GM12891 (cell line): ENCODE results near the gene GSG1L2.

Experiments
- DNase-seq: peaks from one replicate; pipeline ENCODE4 v3.0.0; 2011; ENCODE audit warnings: low spot score; ENCODE audit not compliant: insufficient read length
- FAIRE-seq: peaks from 2 replicates; lab custom pipeline; 2011; peaks lifted over from hg19 to GRCh38; lab: Jason Lieb, UNC
- PAX5 ChIP-seq: IDR thresholded peaks from 2 replicates; pipeline ENCODE4 v1.6.1; 2011; ENCODE audit warnings: low read length, moderate library complexity, mild to moderate bottlenecking; ENCODE audit not compliant: insufficient read depth, severe bottlenecking
- POLR2A ChIP-seq: IDR thresholded peaks from 2 replicates; pipeline ENCODE4 v1.6.1; 2011; ENCODE audit warnings: low read depth, low read length, control low read depth
- POLR2AphosphoS5 ChIP-seq: IDR thresholded peaks from 2 replicates; pipeline ENCODE4 v1.6.1; 2011; ENCODE audit warnings: low read depth, low read length, control low read depth
- POU2F2 ChIP-seq: IDR thresholded peaks from 2 replicates; pipeline ENCODE4 v1.6.1; 2011; ENCODE audit warnings: low read depth, mild to moderate bottlenecking, control low read depth, low read length, moderate library complexity
- SPI1 ChIP-seq: IDR thresholded peaks from 2 replicates; pipeline ENCODE4 v1.6.1; 2011; ENCODE audit warnings: low read depth, low read length, control low read depth
- TAF1 ChIP-seq: IDR thresholded peaks from 2 replicates; pipeline ENCODE4 v1.6.1; 2011; ENCODE audit warnings: low read depth, low read length, control low read depth

Gene GSG1L2

GRCh38 chr17:9811086-9811485 is 10.8 kb downstream of the GSG1L2 start:
- DNase-seq (no peak), FAIRE-seq (no peak)
- TF ChIP-seq TAF1 (no peak), PAX5 (no peak), SPI1 (no peak), POLR2A (no peak), POU2F2 (no peak), POLR2AphosphoS5 (no peak)

DNA sequence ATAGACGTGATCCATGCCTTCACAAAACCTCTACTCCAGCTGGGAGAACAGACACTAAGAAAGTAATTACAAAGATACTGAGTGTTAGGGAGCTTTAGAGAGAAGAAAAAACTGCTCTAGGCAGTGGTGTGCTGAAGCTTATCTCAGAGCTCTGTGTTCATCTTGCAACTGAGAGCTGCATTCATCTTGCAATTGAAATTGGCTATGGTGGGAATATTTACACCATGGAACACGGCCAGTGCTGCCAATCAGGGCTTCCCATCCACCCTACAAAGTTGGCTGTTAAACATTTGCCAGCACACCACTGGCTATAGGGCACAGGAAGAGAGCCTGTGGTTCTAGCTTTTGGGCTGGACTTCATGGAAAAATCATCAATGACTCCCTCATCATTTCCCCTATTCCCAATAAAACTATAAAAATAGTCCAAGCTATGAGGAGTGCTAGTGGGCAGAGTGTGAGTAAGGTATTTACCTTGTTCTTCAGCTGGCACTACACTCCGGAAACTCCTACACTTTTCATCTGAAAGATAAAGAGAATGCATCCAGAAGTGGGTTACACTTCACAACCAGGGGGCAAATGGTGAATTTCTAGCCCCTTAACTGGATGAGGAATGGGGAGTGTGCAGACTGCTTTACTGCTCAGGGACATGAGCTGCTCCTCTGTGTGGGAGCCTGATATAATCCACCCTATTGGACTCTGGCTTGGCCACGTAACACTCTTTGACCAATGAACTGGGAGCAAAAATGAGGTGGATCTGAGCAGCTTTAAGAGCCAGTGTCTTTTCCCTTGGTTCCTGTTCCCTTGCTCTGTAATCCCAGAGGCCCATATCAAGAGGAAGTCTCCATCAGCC is 11.6 kb downstream of the GSG1L2 start:
- no peak for DNase-seq
- TF ChIP-seq PAX5 (no peak), POU2F2 (no peak), TAF1 (no peak), POLR2A (no peak), SPI1 (no peak), POLR2AphosphoS5 (no peak)
- no peak for FAIRE-seq

- FAIRE-seq (no peak), DNase-seq (no peak)
- TF ChIP-seq POU2F2: no peak
- TF ChIP-seq PAX5: no peak
- no peak for TF ChIP-seq POLR2AphosphoS5
- TF ChIP-seq POLR2A: no peak
- no peak for TF ChIP-seq SPI1
- TF ChIP-seq TAF1: no peak
Measured at GRCh38 chr17:9809409-9809808, 12.5 kb downstream of the GSG1L2 start.

DNA sequence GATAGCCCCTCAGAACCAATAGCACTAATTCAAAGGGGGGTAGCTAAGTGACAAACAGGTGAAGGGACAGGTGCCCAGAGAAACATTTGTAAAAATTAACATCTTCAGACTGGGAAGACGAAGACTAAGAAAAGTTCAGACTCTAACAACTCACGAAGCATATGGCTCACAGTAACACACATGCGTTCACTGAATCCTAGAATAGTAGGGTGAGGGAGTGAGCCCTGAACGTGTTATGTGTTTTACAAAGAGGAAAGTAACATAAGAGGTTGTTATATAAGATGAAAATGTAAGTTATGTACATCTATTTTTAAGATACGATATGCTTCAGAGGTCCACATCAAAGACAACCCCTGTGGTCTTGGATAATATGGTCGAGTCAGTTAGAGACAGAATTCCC is 15.2 kb downstream of the GSG1L2 start:
- DNase-seq (no peak), FAIRE-seq (no peak)
- TF ChIP-seq POU2F2 (no peak), POLR2A (no peak), PAX5 (no peak), TAF1 (no peak), SPI1 (no peak), POLR2AphosphoS5 (no peak)

DNA sequence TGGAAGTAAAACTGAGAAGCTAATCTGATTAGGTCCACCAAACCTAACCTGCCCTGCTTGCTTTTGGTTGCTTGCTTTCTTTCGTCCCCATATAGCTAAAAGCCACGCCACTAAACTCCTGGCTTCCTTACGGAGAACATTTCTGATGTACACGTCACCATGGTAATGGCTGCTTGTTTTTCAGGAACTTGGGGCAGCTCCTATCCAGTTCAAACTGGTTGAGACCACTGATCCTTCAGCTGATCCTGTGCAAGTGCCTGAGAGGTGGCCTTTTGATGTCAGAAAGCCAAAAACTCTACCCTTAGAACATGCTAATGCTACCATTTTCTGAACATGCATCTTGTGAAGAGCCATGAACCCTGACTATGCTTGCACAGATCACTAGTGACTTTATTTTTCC is 16.1 kb downstream of the GSG1L2 start:
- DNase-seq (no peak), FAIRE-seq (no peak)
- no peak for TF ChIP-seq SPI1
- no peak for TF ChIP-seq POU2F2
- TF ChIP-seq POLR2A: no peak
- no peak for TF ChIP-seq PAX5
- no peak for TF ChIP-seq TAF1
- no peak for TF ChIP-seq POLR2AphosphoS5

DNA sequence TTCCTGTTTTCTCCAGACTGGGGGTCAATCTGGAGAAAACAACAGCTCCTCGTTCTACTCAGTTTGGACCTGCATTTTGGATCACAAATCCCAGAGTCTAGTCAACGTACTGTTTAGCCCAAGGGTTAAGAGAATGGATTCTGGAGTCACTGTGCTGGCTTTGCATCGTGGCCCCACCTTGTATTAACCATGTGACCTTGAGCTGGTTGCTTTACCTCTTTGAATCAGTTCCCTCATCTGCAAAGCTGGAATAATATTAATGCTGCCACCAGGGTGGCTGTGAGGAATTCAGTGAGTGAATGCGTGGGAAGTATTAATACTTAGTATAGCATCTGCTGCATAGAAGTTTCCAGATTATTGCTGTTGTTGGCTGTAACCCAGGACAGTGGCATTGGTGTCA is 19.2 kb downstream of the GSG1L2 start:
- TF ChIP-seq POLR2A: no peak
- FAIRE-seq: no peak
- DNase-seq: no peak

- DNase-seq (no peak), FAIRE-seq (no peak)
- TF ChIP-seq PAX5 (no peak), POLR2AphosphoS5 (no peak), TAF1 (no peak)
Measured at GRCh38 chr17:9802294-9802693, 19.6 kb downstream of the GSG1L2 start.

GRCh38 chr17:9801505-9801904 is 20.4 kb downstream of the GSG1L2 start:
- FAIRE-seq: no peak
- TF ChIP-seq SPI1 (no peak), POLR2A (no peak), TAF1 (no peak), PAX5 (no peak), POLR2AphosphoS5 (no peak), POU2F2 (no peak)
- no peak for DNase-seq

DNA sequence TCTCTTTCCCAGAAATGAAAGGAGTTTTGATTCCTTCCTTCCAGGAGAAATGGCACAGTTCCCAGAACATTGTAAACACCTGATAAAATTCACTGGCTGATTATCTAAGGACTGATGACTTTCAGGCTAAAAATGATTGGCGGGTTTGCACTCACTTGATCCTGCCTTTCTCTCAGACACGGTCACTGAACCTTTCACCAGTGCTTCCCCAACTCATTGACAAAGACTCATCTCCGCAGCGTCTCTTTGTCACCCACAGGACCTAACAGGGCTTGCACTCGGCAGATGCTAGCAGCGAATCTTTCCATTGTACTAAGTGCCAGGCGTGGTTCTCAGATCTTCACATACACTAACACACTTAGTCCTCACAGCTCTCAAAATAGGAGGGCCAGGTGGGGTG is 23.2 kb downstream of the GSG1L2 start:
- DNase-seq: no peak
- TF ChIP-seq POLR2AphosphoS5 (no peak), POU2F2 (no peak), TAF1 (no peak)
- no peak for FAIRE-seq

GRCh38 chr17:9798008-9798407 is 23.9 kb downstream of the GSG1L2 start:
- TF ChIP-seq TAF1 (no peak), PAX5 (no peak), SPI1 (no peak), POLR2AphosphoS5 (no peak)
- no peak for DNase-seq
- no peak for FAIRE-seq
